ENCODE data around the gene PHF20.
"Not testable (repeated sequence)": the region's sequence is repeated elsewhere in the genome, so short reads cannot be mapped to it uniquely, and the experiment has no call there.

Gene PHF20

DNA sequence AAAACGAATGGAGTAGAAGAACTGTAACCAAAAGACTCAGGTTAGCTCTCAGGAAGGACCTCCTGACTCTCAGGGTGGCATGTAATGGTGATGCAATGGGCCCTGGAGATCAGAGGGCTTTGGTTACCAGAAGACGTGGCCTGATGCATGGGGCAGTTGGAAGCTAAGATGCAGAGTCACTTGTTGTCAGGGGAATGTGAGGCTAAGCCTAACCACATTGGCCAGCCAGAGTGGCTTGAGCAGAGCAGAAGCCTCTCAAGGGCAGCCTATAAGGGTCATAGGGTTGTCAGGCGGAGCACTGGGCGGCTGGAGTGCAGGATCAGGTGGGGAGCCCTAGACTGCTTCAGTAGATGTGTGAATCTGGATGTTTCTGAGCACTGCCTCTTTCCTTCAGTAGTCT lies 202.4 kb downstream of the PHF20 start:
- no peak for DNase-seq (ENCODE audit: low read depth in 3 of 3)

DNA sequence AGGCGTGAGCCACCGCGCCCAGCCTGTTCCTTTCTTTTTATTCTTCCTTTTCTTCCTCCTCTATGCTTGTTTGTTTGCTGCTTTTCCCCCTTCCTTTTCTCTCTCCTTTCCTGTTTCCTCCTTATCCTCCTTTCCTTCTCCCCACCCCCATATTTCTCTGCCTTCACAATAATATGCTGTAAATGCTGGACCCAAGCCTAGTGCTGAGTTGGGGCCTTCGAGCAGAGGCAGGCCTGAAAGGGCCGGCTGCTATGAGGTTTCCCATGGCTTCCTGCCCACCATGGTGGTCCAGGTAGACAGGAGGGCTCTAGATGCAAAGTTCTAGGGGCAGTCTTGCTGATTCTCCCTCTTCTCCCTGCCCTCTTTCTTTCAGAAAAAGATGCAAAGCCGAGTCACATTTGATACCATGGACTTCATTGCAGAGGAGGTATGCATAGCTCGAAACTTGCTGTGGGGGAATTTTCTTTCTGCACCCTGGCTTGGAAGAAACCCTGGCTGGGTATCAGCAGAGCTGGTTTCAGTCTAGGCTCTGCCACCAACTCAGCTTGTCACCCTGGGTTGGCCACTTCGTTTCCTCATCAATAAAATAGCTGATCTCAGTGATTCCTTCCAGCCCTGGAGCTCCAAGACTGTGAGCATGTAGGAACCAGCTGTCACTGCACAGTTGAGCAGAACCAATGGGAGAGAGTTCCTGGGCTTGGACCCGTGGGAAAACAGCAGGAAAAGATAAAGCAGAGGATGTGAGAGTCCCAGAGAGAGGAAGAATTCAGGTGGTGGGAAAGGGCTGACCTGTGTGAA lies 204.0 kb downstream of the PHF20 start:
- DNase-seq (ENCODE audit: low read depth in 3 of 3) = no peak

DNA sequence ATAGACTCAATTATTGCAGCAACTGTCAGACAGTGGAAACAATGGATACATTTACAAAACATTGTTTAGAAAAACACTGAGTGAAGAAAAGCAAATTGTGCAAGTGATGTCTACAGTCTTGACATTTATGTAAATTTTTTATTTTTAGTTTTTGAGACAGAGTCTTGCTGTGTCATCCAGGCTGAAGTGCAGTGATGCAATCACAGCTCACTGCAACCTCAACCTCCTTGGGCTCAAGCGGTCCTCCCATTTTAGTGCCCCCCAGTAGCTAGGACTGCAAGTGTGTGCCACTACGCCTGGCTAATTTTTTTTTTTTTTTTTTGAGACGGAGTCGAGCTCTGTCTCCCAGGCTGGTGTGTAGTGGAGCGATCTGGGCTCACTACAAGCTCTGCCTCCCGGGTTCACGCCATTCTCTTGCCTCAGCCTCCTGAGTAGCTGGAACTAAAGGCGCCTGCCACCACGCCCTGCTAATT lies 206.3 kb downstream of the PHF20 start:
- DNase-seq (ENCODE audit: low read depth in 3 of 3) = no peak

DNA sequence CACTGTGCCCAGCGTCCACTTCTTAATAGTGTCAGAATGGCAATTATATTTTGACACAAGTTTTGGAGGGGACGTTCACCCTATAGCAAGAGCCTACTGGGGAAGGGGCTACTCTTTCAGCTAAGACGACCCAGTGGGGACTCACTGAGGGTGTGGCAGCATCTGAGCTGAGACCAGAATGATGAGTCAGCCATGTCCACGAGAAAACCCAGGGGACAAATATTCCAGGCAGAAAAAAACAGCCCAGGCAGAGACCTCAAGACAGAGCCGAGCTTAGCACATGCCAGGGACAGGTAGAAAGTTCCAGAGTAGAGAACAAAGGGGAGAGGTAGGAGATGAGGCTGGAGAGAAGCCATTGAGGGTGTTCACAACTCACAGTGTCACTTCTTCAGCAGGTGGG lies 207.7 kb downstream of the PHF20 start:
- DNase-seq (ENCODE audit: low read depth in 3 of 3) = no peak

DNA sequence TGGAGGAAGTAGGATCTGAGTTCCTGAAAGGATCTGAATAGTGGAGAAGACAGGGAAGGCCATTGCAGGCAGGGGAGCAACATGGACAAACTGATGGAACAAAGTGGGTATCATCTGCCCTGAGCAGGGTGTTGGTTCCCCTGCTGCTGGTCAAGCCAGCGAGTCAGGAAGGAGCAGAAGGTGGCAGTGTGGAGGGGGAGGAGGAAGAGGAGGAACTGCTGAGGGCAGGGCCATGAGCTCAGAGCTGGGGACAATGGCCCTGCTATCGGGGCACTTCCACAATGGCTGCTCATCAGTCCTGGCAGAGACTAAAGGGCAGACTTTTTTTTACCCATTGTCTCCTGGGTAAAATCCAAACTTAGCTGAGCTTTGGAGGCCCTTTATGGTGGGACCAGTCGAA lies 210.2 kb downstream of the PHF20 start:
- no peak for DNase-seq (ENCODE audit: low read depth in 3 of 3)

DNA sequence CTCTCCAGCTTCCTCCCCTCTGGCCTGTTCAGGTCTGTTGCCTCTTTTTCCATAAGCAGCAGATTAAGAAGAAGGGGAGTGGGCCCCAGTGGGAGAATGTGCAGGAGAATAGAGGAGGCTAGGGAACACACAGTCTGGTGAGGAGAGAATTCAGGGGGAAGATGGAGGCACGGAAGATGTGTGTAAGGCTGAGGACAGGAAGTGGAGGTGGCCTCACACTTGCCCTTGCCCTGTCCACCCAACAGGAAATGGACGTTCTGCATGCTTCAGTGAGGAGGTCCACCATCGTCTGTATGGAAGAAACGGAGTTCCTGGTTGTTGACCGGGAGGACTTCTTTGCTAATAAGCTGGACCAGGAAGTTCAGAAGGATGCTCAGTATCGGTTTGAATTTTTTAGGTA lies 212.6 kb downstream of the PHF20 start:
- DNase-seq (ENCODE audit: low read depth in 3 of 3) = no peak

DNA sequence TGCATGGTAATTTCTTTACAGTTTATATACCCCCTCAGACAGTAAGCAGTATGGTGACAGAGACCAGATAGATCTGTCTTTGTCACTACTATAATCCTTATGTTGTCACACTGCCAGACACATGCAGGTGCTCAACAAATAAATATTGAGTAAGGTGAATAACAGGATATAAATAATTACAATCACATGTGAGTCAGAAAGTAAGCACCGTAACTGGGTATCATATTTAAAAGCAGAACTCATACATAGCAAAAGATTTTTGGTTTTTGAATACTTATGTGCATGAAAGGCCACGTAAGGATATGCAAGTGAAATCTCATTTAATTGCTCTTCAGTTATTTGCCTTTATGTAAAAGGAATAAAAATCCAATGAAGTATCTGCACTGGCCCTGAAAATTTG lies 214.0 kb downstream of the PHF20 start:
- no peak for DNase-seq (ENCODE audit: low read depth in 3 of 3)

DNA sequence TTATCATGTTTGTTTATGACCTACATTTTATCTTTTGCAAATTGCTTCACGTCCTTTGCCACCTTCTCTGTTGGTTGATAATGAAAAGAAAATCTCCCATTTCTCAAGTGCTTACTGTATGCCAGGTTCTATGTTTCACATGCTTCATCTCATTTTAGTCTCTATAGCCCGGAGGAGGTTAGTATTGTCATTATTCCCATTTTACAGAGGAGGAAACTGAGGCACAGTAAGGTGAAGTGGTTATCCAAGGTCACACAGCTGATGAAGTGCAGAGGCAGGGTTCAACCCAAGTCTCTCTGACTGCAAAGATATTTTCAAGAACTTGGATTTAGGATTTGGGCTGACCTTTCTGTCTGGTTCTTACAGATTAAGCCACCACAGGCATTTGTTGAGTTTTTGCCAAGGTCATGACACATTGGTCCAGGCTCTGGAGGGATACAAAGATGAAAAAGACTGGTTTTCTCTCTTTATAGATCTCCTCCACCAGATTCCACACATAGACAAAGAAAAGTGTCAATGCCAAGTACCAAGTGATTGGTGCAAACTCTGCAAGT lies 217.2 kb downstream of the PHF20 start:
- no peak for DNase-seq (ENCODE audit: low read depth in 3 of 3)

DNA sequence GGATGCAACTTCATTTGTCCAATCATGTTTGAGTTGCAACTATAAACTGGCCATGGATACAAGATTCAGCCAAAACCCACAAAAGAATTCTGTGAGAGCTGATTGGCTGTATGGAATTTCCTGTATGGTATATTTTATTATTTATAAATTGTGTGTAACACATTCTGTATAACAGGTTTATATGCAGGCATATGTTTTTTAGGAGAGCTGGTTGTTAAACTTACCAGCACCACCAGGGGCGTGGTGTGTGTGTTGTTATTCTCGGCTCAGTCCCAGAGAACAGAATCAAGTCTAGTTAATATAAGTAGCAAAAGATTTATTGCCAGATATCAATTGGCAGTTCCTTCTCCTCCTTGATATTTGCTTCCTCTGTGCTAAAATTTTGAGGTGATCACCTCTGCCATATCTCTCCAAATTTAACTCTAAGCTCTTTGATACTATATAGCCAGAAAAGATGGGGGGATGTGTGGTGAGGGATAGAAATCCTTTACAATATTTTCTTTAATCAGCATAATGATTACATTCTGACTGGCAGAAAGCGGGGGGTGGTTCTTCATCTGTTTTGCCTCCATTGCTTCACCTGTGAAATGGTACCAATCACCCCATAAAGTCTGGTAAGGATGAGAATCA lies 219.4 kb downstream of the PHF20 start:
- DNase-seq (ENCODE audit: low read depth in 3 of 3) = no peak

DNA sequence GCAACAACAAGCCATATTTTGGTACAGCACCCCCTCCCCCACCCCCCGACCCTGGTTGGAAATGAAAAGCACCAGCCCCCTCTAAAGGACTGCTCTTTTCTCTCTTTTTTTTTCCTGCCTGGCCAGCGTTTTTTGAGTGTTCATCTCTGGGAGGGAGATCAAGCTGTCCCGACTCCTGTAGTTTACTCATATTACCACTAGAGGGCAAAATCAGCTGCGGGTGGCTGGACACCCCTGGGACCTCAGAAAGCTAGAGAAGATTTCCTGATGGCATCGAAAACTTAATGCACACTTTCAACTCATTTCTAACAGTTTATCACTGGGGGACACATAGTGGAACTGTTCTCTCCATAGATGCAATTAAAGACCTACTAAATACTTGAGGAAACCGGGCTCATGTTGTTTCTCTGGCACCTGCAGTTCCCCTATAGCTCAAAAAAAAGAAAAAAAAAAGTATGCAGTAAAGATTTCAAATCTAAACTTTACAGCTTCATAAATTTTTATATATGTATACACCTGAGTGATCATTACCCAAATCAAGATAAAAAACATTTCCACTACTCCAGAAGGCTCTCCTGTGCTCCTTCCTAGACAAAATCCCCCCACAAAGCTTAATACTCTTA lies 221.0 kb downstream of the PHF20 start:
- DNase-seq (ENCODE audit: low read depth in 3 of 3) = peak; percentile 4 to 17 (median 10)

DNA sequence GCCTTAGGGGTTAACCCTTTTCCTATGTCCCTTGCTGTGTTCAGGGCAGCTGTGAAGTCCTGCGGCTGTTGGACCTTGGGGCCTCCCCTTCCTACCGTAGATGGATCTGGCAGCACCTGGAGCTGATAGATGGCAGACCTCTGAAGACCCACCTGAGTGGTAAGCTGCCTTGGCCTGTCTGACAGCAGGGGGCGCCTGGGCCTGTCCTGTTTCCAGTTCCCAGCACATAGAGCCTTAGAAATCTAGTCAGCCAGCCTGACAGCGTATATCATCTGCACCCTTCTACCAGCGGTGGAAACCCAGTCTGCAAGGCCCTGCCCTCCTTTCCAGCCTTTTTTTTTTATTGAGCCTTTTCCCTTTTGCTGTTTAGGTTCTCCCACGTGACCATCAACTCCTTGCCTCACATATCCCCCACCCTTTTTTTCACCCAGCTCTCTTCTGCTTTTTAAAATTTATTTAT lies 223.2 kb downstream of the PHF20 start:
- peak; percentile 60 to 72 (median 61) for DNase-seq (ENCODE audit: low read depth in 3 of 3)

DNA sequence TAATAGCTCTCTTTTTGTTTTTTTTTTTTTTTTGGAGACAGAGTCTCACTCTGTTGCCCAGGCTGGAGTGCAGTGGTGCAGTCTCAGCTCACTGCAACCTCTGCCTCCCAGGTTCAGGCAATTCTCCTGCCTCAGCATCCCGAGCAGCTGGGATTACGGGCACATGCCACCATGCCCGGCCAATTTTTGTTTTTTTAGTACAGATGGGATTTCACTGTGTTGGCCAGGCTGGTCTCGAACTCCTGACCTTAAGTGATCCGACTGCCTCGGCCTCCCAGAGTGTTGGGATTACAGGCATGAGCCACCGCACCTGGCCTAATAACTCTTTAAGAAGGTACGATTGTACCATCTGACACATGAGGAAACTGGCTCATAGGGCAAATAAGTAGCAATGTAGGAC lies 224.7 kb downstream of the PHF20 start:
- not testable (repeated sequence) for DNase-seq (ENCODE audit: low read depth in 3 of 3)

Data from stimulated activated CD4-positive, alpha-beta T cell treated with anti-CD3 and anti-CD28 coated beads, TNF-alpha, amount 100 ng/mL, for 48 hours (primary cell).